ENCODE measurements around the gene RAPGEF1. TPM values are rescaled to one million over a fixed set of nuclear protein-coding genes. Genes with fewer than 3 reads are reported as not detected.

RAPGEF1 gene
- total and polyA plus RNA-seq, 2 donors (not counting 3 experiments of a cell fraction or from before 2014, with no cell fraction given) = 50.0 to 124 TPM

DNA sequence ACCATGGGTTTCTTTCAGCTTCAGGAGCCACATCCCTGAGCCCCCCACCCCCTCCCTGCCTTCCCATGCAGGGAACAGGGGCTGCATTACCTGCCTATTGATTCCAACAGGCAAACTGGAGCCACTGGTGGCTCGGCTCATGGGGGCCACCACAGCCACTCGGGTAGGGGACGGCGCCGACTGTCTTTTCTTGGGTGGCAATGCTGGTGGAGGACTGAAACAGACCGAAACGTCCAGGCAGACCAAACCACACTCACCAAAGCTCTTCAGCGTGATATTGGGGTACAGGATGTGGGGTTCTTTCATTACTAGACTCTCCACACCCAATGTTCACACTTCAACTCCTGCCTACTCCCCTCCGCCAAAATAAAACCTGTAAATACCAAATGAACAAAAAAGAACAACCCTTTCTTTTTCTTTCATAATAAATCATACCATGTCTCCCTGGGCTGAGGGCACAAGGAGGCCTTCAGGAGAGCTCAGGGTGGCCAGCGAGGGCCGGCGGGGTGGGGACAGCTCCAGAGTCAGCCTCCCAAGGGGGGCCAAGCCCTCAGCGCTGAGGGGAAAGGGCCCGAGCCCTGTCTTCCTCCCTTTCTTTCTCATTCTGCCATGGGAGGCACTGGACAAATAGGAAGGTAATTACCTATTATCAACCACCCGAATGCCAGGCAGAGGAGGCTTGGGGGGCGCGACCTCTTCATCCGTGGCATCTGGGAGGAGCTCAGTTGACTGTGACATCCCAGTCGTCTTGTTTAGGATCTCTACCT, 111.2 kb downstream of the RAPGEF1 start:
- CTCF ChIA-PET = interaction anchor here (0.5 to 1.4 kb wide), 3 partner anchors 11 to 112 kb away, joined by 3 to 4 read pairs (median 3); no protein-coding TSS in a partner anchor
- no peaks in the 10 kb centered on the region for H3K9me3 ChIP-seq (replicated peaks; ENCODE audit: control insufficient read depth, insufficient read depth, low read length)
- DNase-seq (ENCODE audit: low read depth, low spot score) (no peak), FAIRE-seq (no peak)
- TF ChIP-seq, protein P1, sequence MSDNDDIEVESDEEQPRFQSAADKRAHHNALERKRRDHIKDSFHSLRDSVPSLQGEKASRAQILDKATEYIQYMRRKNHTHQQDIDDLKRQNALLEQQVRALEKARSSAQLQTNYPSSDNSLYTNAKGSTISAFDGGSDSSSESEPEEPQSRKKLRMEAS (IDR thresholded peaks at IDR 0.05; ENCODE audit: insufficient read depth, insufficient read length) = no peak
- TF ChIP-seq POLR2AphosphoS5 (IDR thresholded peaks at IDR 0.05; ENCODE audit: insufficient read depth, low read depth, low read length) (no peak), MYC (IDR thresholded peaks at IDR 0.05; ENCODE audit: low read depth, low read length) (no peak), JUN (IDR thresholded peaks at IDR 0.05; ENCODE audit: borderline replicate concordance, insufficient read depth, insufficient read length, low read depth) (no peak), FOS (IDR thresholded peaks at IDR 0.05; ENCODE audit: borderline replicate concordance, insufficient read depth, low read length) (no peak), POLR2A (IDR thresholded peaks at IDR 0.05; ENCODE audit: low read depth, low read length) (no peak), GATA2 (IDR thresholded peaks at IDR 0.05; ENCODE audit: insufficient read depth, insufficient read length, low read depth, low read length) (no peak), EZH2 (IDR thresholded peaks at IDR 0.05; ENCODE audit: borderline replicate concordance, low read depth, low read length, severe bottlenecking) (no peak)
- TF ChIP-seq, protein P2, sequence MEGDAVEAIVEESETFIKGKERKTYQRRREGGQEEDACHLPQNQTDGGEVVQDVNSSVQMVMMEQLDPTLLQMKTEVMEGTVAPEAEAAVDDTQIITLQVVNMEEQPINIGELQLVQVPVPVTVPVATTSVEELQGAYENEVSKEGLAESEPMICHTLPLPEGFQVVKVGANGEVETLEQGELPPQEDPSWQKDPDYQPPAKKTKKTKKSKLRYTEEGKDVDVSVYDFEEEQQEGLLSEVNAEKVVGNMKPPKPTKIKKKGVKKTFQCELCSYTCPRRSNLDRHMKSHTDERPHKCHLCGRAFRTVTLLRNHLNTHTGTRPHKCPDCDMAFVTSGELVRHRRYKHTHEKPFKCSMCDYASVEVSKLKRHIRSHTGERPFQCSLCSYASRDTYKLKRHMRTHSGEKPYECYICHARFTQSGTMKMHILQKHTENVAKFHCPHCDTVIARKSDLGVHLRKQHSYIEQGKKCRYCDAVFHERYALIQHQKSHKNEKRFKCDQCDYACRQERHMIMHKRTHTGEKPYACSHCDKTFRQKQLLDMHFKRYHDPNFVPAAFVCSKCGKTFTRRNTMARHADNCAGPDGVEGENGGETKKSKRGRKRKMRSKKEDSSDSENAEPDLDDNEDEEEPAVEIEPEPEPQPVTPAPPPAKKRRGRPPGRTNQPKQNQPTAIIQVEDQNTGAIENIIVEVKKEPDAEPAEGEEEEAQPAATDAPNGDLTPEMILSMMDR (IDR thresholded peaks at IDR 0.05; ENCODE audit: extremely low read depth in 1 of 2, insufficient read depth in 1 of 2, low read depth in 1 of 2, low read length in 2 of 2) = no peak
- BruUV-seq (replicated peaks) = no TSS peak
- no peak overlapping the region for H3K9ac ChIP-seq (replicated peaks; ENCODE audit: extremely low read depth, insufficient read depth, low read length)
- POLR2A ChIA-PET = no interaction called here
- H2AFZ ChIP-seq (ENCODE audit: low read depth, low read length) = no peak overlapping the region
- intact Hi-C loops (cut with micrococcal nuclease) (no loop called here), dilution Hi-C loops (cut with MboI; ENCODE audit: extremely low pct_ligation_motif_present, low sequenced_read_pairs) (no loop called here)
- no peaks in the 10 kb centered on the region for H3K9me1 ChIP-seq (replicated peaks; ENCODE audit: control insufficient read depth, extremely low read depth, insufficient read depth, low read length)
- no peak overlapping the region for H3K4me3 ChIP-seq (replicated peaks in 1 of 3; ENCODE audit: insufficient read depth in 1 of 3, low read depth in 1 of 3, low read length in 3 of 3)
- no peak overlapping the region for H3K27ac ChIP-seq (ENCODE audit: insufficient read depth, low read depth, low read length)
- peaks cover 3 to 25% of the 10 kb centered on the region in 2 experiments for H3K36me3 ChIP-seq (ENCODE audit: control insufficient read depth in 2 of 2, extremely low read depth in 1 of 2, insufficient read depth in 2 of 2, low read length in 2 of 2)
- H3K4me1 ChIP-seq (ENCODE audit: control insufficient read depth, extremely low read depth, insufficient read depth, low read length) = no peaks in the 10 kb centered on the region
- H3K4me2 ChIP-seq (ENCODE audit: insufficient read depth, low read length) = no peak overlapping the region
- no peaks in the 10 kb centered on the region for H4K20me1 ChIP-seq (replicated peaks; ENCODE audit: control insufficient read depth, extremely low read depth, insufficient read depth, low read length)
- no peaks in the 10 kb centered on the region for H3K27me3 ChIP-seq (ENCODE audit: control insufficient read depth in 2 of 2, insufficient read depth in 2 of 2, low read length in 2 of 2)
- no peaks in the 10 kb centered on the region for H3K79me2 ChIP-seq (ENCODE audit: control insufficient read depth, insufficient read depth, low read length)
